Aorta (tissue), 5 donors: Measurements from ENCODE around the gene EMILIN2. TPM values are rescaled to one million over a fixed set of nuclear protein-coding genes. Genes with fewer than 3 reads are reported as not detected.

Source experiments
- ATAC-seq: fragments of 200-7000 bp; cut with Tn5 transposase; one replicate; pipeline ENCODE4 v1.9.1; 2022; ENCODE audit warnings: moderate library complexity; ENCODE audit not compliant: low FRiP score
- DNase-seq, 2 donors: peaks; one replicate each; pipeline ENCODE4 v3.0.0-alpha.2; 2020
- H3K27ac ChIP-seq, 2 donors: one replicate each; pipeline ENCODE4 v1.5.1; 2013; ENCODE audit warnings: low read length in 2 of 2, mild to moderate bottlenecking in 2 of 2, moderate library complexity in 2 of 2, control low read depth in 1 of 2, inconsistent platforms in 1 of 2, low read depth in 1 of 2
- H3K27me3 ChIP-seq, 2 donors: one replicate each; pipeline ENCODE4 v1.6.1; 2013; ENCODE audit warnings: control low read depth in 1 of 2, low read length in 1 of 2, mild to moderate bottlenecking in 1 of 2, moderate library complexity in 1 of 2; ENCODE audit not compliant: insufficient read depth in 2 of 2, control insufficient read depth in 1 of 2
- H3K36me3 ChIP-seq, 2 donors: one replicate each; pipeline ENCODE4 v1.6.1; 2013; ENCODE audit warnings: control low read depth in 1 of 2, low read length in 1 of 2, mild to moderate bottlenecking in 1 of 2; ENCODE audit not compliant: insufficient read depth in 2 of 2, control insufficient read depth in 1 of 2
- H3K4me1 ChIP-seq, 2 donors: one replicate each; pipeline ENCODE4 v1.6.1; 2013; ENCODE audit warnings: low read length in 2 of 2, control low read depth in 1 of 2, mild to moderate bottlenecking in 1 of 2, moderate library complexity in 1 of 2; ENCODE audit not compliant: insufficient read depth in 2 of 2, control insufficient read depth in 1 of 2
- H3K4me3 ChIP-seq, 2 donors: one replicate each; pipeline ENCODE4 v1.5.1; 2013; ENCODE audit warnings: low read length in 2 of 2, control low read depth in 1 of 2, mild to moderate bottlenecking in 1 of 2
- H3K9me3 ChIP-seq: one replicate; pipeline ENCODE4 v1.6.1; 2013; ENCODE audit warnings: mild to moderate bottlenecking, low read length; ENCODE audit not compliant: control insufficient read depth
- WGBS, 2 donors: extraction: QIAGEN DNeasy Blood & Tissue Kit; methylation state at CpG; one replicate each; pipeline ENCODE4 v1.1.7; 2013; 5-methylcytosine and 5-hydroxymethylcytosine counted together
- intact Hi-C, 2 donors: fragments of 100-400 bp; cut with DNase I; formaldehyde crosslinking; loops; one replicate each; pipeline versions ENCODE4 v1.14.2 to v1.15.0; 2022
- polyA plus RNA-seq, 2 donors: library from polyadenylated mRNA; stranded (reverse); fragments of 200-250 nt; gene quantifications; one replicate each; pipeline ENCODE4 v1.2.3, GENCODE V29; 2013
- total RNA-seq, 2 donors: library from RNA; stranded (reverse); fragmentation: NEBNext Ultra II Directional; extraction: Animal tissue kit (Norgen Biotek cat#: 25700); gene quantifications; one replicate each; pipeline ENCODE4 v1.2.1, GENCODE V29; 2021
- donor health status: healthy with polysubstance abuse.
- donor health status: Bipolar disorder and iron deficiency.
- donor health status: DM: no; HTN: no; CAD: no.
- donor health status: DM: no; HTN: no; CAD: no.
- donor health status: DM: yes; HTN: yes; CAD: no.

Gene EMILIN2
- total and polyA plus RNA-seq, 4 donors, result 1.1 to 34.5 (median 13.8) TPM

DNA sequence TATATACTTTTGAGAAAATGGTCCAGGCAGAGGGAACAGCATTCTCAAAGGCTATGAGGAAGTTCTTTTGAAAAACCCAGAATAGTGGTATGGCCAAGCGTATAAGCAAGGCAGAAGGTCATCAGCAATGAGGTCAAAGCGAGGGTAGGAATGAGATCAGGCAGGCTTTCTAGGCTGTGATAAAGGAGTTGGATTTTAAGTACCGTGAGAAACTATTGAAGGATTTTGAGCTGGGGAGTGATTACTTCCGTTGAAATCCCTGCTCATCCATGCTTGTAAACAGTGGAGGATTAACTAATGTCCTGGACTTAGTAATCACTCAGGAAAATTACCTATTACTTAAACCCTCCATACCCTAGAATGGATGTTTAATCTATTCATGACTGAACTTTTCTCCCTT, 50.2 kb downstream of the EMILIN2 start:
- intact Hi-C loops, result no loop called here
- no peak for DNase-seq
- Histone ChIP-seq H3K27ac (no peak overlapping the region), H3K9me3 (peaks cover 3% of the 10 kb centered on the region), H3K36me3 (no peaks in the 10 kb centered on the region), H3K4me3 (no peak overlapping the region), H3K4me1 (no peaks in the 10 kb centered on the region), H3K27me3 (no peaks in the 10 kb centered on the region)
- 95 to 99% methylated on average over 4 of the region's 4 CpGs for WGBS, 2 donors
- no peak for ATAC-seq

DNA sequence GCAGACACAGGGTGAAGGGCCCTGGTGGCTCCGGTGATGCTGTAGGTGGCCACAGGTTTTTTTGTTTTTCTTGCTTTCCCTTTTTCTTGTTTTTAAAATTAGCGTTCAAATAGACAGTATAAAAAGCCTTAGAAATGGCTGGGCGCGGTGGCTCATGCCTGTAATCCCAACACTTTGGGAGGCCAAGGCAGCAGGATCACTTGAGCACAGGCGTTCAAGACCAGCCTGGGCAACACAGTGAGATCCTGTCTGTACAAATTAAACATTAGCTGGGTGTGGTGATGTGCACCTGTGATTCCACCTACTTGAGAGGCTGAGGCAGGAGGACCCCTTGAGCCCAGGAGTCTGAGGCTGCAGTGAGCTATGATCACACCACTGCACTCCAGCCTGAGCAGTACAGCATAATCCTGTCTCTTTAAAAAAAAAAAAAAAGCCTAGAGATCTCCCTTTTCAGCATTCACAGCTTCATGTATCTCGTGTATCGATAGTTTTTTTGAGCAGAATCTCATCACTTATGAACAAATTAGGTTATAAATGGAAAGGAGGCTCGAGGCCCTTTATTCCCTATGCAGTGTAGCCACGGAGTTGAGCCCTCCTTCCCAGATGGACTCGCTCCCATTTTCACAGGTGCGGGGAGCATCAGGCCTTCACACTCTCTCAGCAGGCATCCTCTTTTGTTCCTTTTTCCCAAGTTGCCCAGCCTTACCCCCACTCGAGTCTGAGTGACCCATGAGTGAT, 50.8 kb downstream of the EMILIN2 start:
- DNase-seq, result no peak
- no peaks in the 10 kb centered on the region for H3K36me3 ChIP-seq
- H3K9me3 ChIP-seq, result peaks cover 3% of the 10 kb centered on the region
- H3K27me3 ChIP-seq, result no peaks in the 10 kb centered on the region
- WGBS, 2 donors, result 92 to 93% methylated on average over 12 of the region's 12 CpGs
- H3K27ac ChIP-seq, result no peak overlapping the region
- ATAC-seq, result no peak
- no peak overlapping the region for H3K4me3 ChIP-seq
- intact Hi-C loops, result no loop called here
- H3K4me1 ChIP-seq, result no peaks in the 10 kb centered on the region

DNA sequence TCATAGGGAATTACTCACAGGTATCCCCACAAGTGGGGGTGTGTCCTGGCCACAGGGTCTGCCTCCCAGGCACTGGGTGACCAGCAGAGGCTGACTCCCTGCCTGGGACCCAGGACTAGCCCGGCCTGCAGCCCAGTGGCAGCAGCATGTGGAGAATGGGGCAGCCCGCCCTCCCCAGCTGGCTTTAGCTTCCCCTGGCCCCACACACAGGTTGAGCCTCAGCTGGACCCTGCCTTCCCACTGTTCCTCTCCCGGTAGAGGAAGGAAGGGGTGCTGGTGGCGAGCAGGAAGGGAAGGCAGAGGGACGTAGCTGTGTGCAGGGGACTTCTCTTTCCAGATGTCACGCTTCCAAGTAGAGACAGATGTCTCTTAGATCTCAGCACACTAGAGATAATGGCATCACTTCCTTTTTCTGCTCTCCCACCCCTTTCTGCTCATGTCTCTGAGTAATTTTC, 51.4 kb downstream of the EMILIN2 start:
- ATAC-seq (peak; percentile 11), DNase-seq (no peak)
- intact Hi-C loops, result no loop called here
- no peaks in the 10 kb centered on the region for H3K4me1 ChIP-seq
- H3K9me3 ChIP-seq, result peaks cover 3% of the 10 kb centered on the region
- 77 to 79% methylated on average over 6 of the region's 6 CpGs for WGBS, 2 donors
- no peaks in the 10 kb centered on the region for H3K36me3 ChIP-seq
- H3K27me3 ChIP-seq, result no peaks in the 10 kb centered on the region
- H3K4me3 ChIP-seq, result no peak overlapping the region
- H3K27ac ChIP-seq, result no peak overlapping the region

DNA sequence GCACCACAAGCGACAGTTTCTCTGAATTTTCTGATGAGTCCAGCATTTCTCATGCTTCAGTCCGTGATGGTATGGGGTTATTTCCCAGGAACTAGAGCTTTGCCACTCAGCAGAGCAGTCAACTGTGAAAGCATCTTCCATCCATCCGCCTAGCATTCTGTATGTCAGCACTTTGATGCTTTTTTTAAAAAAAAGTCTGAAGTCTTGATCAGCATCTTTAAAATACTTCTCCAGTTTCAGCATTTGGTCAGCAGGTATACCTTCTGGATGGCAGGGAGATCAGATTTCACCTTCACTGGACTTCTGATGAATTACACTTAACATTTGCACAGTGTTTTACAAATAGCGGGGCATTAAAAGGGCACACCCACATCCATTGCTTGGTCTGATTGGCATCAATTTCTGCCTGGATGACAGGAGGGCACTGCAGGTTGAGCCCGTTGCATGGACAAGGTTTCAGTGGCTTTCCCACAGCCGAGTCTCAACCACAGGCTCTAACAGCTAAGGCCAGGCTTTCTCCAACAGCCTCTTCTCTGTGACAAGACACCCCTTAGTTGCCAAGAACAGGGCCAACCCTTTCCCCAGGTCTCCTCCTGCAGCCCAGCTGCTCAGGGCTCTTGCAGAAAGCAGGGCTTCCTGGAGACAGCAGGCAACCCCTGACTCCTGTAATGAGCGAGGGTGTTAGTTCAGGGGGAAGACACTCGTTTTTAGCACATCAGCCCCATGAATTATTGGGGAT, 54.0 kb downstream of the EMILIN2 start:
- intact Hi-C loops, result no loop called here

DNA sequence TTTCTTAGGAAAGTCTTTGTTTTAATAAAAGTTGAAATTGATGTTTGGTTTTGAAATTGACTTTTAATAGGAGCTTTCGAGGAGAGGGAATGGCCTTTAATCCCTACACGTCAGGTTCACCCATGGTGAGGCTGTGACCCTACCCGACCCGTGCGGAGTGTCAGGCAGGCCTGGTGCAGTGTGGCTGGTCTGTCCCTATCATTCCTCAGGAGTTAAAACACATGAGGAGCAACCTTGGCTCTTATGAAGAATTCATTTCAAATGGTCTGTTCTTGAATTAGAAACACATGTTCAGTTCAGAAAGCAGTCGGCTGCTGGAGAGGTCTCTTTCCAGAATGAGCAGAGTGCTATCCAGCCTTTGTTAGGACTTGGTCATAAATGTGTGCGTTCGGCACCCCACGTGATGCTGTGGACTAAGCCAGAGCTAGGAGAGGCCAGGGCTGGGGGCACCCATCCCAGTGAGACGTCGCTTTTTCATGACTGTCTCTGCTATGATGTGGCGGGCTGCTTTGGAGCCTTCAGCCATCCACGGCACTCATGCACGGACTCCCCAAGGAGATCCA, 54.7 kb downstream of the EMILIN2 start:
- Histone ChIP-seq H3K9me3 (no peaks in the 10 kb centered on the region), H3K4me3 (no peak overlapping the region), H3K4me1 (no peaks in the 10 kb centered on the region), H3K27me3 (no peaks in the 10 kb centered on the region), H3K36me3 (no peaks in the 10 kb centered on the region), H3K27ac (no peak overlapping the region)
- intact Hi-C loops, result no loop called here
- no peak for DNase-seq
- ATAC-seq, result peak; percentile 31
- 68% methylated on average over 14 of the region's 14 CpGs for WGBS, 2 donors

More for the DNA sequence above, 54.0 kb downstream of the EMILIN2 start:
- ATAC-seq (no peak), DNase-seq (no peak)
- Histone ChIP-seq H3K27ac (no peak overlapping the region), H3K9me3 (no peaks in the 10 kb centered on the region), H3K36me3 (no peaks in the 10 kb centered on the region), H3K4me3 (no peak overlapping the region), H3K4me1 (no peaks in the 10 kb centered on the region), H3K27me3 (no peaks in the 10 kb centered on the region)
- 87 to 91% methylated on average over 8 of the region's 8 CpGs for WGBS, 2 donors

DNA sequence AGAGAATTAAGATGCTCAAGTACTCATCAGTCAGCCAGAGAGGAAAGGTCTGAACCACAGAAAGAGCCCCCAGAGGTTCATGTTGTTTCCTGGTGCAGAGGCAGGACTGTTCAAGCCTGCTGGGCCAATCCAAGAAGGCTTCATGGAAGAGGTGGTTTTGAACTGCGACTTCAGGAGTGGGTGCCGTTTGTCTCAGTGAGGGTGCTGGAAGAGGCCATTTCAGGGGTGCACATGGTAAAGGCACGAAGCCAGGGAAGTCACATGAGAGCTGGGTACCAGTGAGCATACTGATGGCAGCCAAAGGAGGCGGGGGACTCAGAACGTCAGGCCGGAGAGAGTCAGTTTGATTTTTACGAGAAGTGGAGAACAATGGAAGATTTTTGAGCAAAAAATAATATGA, 55.5 kb downstream of the EMILIN2 start:
- Histone ChIP-seq H3K36me3 (no peaks in the 10 kb centered on the region), H3K9me3 (no peaks in the 10 kb centered on the region), H3K27ac (no peak overlapping the region), H3K27me3 (no peaks in the 10 kb centered on the region), H3K4me3 (no peak overlapping the region), H3K4me1 (no peaks in the 10 kb centered on the region)
- WGBS, 2 donors, result 93% methylated on average over 7 of the region's 7 CpGs
- no peak for ATAC-seq
- intact Hi-C loops, result no loop called here
- no peak for DNase-seq

DNA sequence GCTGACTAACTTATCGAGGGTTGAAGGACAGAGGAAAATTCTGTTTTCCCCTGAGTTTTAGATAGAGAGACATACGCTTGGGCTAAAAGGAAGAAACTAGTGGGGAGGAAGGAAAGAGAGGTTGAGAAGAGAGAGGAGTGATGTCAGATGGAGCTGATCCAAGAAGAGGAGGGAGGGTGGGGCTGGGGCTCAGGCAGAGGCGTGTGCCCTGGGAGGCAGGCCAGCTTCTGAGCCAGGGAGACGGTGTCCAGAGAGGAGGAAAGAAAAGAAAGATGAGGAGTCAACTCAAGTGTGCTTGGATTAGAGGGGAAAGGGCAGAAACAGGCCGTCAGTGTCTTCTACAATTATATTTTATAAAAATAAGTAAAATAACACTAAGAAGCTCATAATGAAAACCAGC, 56.2 kb downstream of the EMILIN2 start:
- Histone ChIP-seq H3K27me3 (no peaks in the 10 kb centered on the region), H3K9me3 (no peaks in the 10 kb centered on the region), H3K4me3 (no peak overlapping the region), H3K27ac (no peak overlapping the region), H3K4me1 (no peaks in the 10 kb centered on the region), H3K36me3 (no peaks in the 10 kb centered on the region)
- DNase-seq (peak in 1 of 2 donors; percentile 88), ATAC-seq (peak; percentile 56)
- 11% methylated on average over 5 of the region's 5 CpGs for WGBS, 2 donors
- intact Hi-C loops, result no loop called here

DNA sequence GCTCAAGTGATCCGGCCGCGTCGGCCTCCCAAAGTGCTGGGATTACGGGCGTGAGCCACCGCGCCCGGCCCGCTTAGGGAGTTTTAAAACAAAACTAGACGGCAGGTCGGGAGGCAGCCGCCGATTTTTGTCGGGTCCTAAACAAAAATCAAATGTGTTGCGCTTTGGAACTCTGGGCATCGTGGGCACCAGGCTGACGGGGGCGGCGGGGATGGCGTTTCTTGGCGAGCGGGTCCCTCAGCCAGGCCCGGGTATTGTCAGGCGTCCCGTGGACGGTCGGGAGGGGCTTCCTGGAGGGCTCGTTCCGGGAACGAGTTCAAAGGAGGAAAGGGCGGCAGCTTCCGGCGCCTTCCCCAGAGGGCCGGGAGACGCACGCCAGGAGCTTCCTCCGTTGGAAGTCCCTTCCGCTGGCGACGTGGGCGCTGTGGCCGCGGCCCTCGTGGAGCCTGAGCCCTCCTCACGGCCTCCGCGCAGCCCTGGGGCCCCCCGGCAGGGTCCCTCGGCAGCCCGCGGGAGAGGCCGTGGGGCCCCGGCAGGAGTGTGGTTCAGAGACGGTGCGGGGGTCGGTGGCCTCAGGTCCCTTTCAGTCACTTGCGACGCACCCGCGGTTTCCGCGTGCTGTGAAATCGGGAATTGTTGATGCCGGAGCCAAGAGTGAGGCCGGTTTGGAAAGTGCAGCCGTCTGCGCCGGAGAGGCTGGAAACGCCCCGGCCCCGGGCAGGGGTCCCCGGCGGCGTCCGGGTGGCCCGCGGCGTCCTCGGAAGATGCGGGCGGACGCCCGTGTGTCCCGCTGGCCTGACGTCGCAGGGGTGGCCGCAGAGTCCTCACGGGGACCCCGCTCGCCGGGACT, 59.3 kb downstream of the EMILIN2 start:
- ATAC-seq (peak; percentile 47), DNase-seq (peak; percentile 89)
- Histone ChIP-seq H3K27ac (no peak overlapping the region), H3K36me3 (no peaks in the 10 kb centered on the region), H3K4me3 (peak overlapping the region; percentile 49 to 50), H3K9me3 (no peaks in the 10 kb centered on the region), H3K27me3 (no peaks in the 10 kb centered on the region), H3K4me1 (no peaks in the 10 kb centered on the region)
- 13 to 15% methylated on average over 77 to 92 of the region's 92 CpGs for WGBS, 2 donors
- intact Hi-C loops, result no loop called here
